Measurements from ENCODE around the gene RELB. TPM values are rescaled to one million over a fixed set of nuclear protein-coding genes. Genes with fewer than 3 reads are reported as not detected.

Gene RELB
- total and polyA plus RNA-seq, 9 donors, result 3.0 to 23.2 (median 10.1) TPM

- Histone ChIP-seq H3K4me3 (peak within 1 kb of the TSS; percentile 95), H3K27me3 (no peaks in the 10 kb centered on the region), H3K4me1 (ENCODE audit: insufficient read depth) (peaks cover 6% of the 10 kb centered on the region), H3K27ac (peak within 1 kb of the TSS; percentile 42 to 87), H3K9me3 (no peaks in the 10 kb centered on the region), H3K36me3 (no peaks in the 10 kb centered on the region)
- intact Hi-C loops (cut with DNase I), result no loop called here
- peak; percentile 89 to 94 (median 92) for DNase-seq
- WGBS, 3 donors, result 1 to 2% (median 1%) methylated on average over 62 of the region's 62 CpGs
- TF ChIP-seq POLR2A (IDR thresholded peaks at IDR 0.05) (peak; percentile 98), EP300 (IDR thresholded peaks at IDR 0.05) (no peak), CTCF (IDR thresholded peaks at IDR 0.05) (peak in 1 of 3 donors; percentile 30)
Observed at GRCh38 chr19:45038931-45039893, 37.9 kb downstream of the RELB start, which contains the start of gene CLASRP. Gene CLASRP (plus strand): TSS chr19:45039045. CDS start chr19:45040213, 1,168 bp downstream.

GRCh38 chr19:45040059-45040771 lies 39.0 kb downstream of the RELB start:
- no peaks in the 10 kb centered on the region for H3K27me3 ChIP-seq
- H3K4me3 ChIP-seq, result no peak overlapping the region
- intact Hi-C loops (cut with DNase I), result no loop called here
- no peak for TF ChIP-seq EP300 (IDR thresholded peaks at IDR 0.05)
- TF ChIP-seq CTCF (IDR thresholded peaks at IDR 0.05), result no peak
- TF ChIP-seq POLR2A (IDR thresholded peaks at IDR 0.05), result no peak
- no peak for DNase-seq
- no peak overlapping the region for H3K27ac ChIP-seq
- no peaks in the 10 kb centered on the region for H3K36me3 ChIP-seq
- H3K9me3 ChIP-seq, result no peaks in the 10 kb centered on the region
- WGBS, 3 donors, result 72 to 80% (median 78%) methylated on average over 19 of the region's 19 CpGs
- H3K4me1 ChIP-seq (ENCODE audit: insufficient read depth), result peaks cover 6% of the 10 kb centered on the region

- no peak for DNase-seq
- H3K4me3 ChIP-seq, result no peak overlapping the region
- no peaks in the 10 kb centered on the region for H3K9me3 ChIP-seq
- 74 to 85% (median 81%) methylated on average over 6 of the region's 6 CpGs for WGBS, 3 donors
- H3K36me3 ChIP-seq, result no peaks in the 10 kb centered on the region
- no peak overlapping the region for H3K27ac ChIP-seq
- H3K4me1 ChIP-seq (ENCODE audit: insufficient read depth), result peaks cover 6% of the 10 kb centered on the region
- TF ChIP-seq POLR2A (IDR thresholded peaks at IDR 0.05) (no peak), EP300 (IDR thresholded peaks at IDR 0.05) (no peak), CTCF (IDR thresholded peaks at IDR 0.05) (no peak)
- no peaks in the 10 kb centered on the region for H3K27me3 ChIP-seq
- intact Hi-C loops (cut with DNase I), result no loop called here
Observed at GRCh38 chr19:45041125-45041524, 39.9 kb downstream of the RELB start.

- 61 to 71% (median 66%) methylated on average over 14 of the region's 14 CpGs for WGBS, 3 donors
- Histone ChIP-seq H3K9me3 (no peaks in the 10 kb centered on the region), H3K4me1 (ENCODE audit: insufficient read depth) (no peaks in the 10 kb centered on the region), H3K36me3 (no peaks in the 10 kb centered on the region), H3K27me3 (no peaks in the 10 kb centered on the region), H3K4me3 (no peak overlapping the region), H3K27ac (no peak overlapping the region)
- intact Hi-C loops (cut with DNase I), result no loop called here
- DNase-seq, result no peak
- no peak for TF ChIP-seq POLR2A (IDR thresholded peaks at IDR 0.05)
Observed at GRCh38 chr19:45045671-45046353, 44.5 kb downstream of the RELB start.
